Loucy (cell line): ENCODE data around the gene CLSTN1.

Source experiments
- H2AFZ ChIP-seq: fragments of 200-600 bp; sonication (generic); 2 replicates; pipeline ENCODE4 v1.6.0; 2016; ENCODE audit warnings: antibody characterized with exemption, mild to moderate bottlenecking, low read length, moderate library complexity
- H3F3A ChIP-seq: fragments of 200-600 bp; 2 replicates; pipeline ENCODE4 v1.6.0; 2016; ENCODE audit warnings: antibody characterized with exemption, low read depth, mild to moderate bottlenecking
- H3K27me3 ChIP-seq: fragments of 200-600 bp; sonication (generic); 2 replicates; pipeline ENCODE4 v1.6.1; 2014; ENCODE audit warnings: low read length, mild to moderate bottlenecking; ENCODE audit not compliant: insufficient read depth, poor library complexity, severe bottlenecking
- H3K36me3 ChIP-seq: fragments of 200-600 bp; sonication (generic); 2 replicates; pipeline ENCODE4 v1.6.1; 2016; ENCODE audit warnings: low read length; ENCODE audit not compliant: insufficient read depth
- H3K4me1 ChIP-seq: fragments of 200-600 bp; sonication (generic); 2 replicates; pipeline ENCODE4 v1.5.1; 2014; ENCODE audit warnings: low read length, mild to moderate bottlenecking; ENCODE audit not compliant: insufficient read depth, poor library complexity, severe bottlenecking
- H3K4me2 ChIP-seq: fragments of 200-600 bp; sonication (generic); 2 replicates; pipeline ENCODE4 v1.6.0; 2014; ENCODE audit warnings: antibody characterized with exemption, low read length, low read depth, mild to moderate bottlenecking; ENCODE audit not compliant: poor library complexity, severe bottlenecking
- H3K4me3 ChIP-seq: fragments of 200-600 bp; sonication (generic); 2 replicates; pipeline ENCODE4 v1.5.1; 2014; ENCODE audit warnings: low read length, mild to moderate bottlenecking, mixed read lengths; ENCODE audit not compliant: poor library complexity, severe bottlenecking
- H3K79me2 ChIP-seq: fragments of 200-600 bp; sonication (generic); 2 replicates; pipeline ENCODE4 v1.6.1; 2014; ENCODE audit warnings: low read length; ENCODE audit not compliant: insufficient read depth
- H3K9ac ChIP-seq: fragments of 200-600 bp; sonication (generic); 2 replicates; pipeline ENCODE4 v1.6.0; 2014; ENCODE audit warnings: mild to moderate bottlenecking, low read depth, low read length, moderate library complexity; ENCODE audit not compliant: poor library complexity, severe bottlenecking
- H3K9me2 ChIP-seq: fragments of 200-600 bp; sonication (generic); replicated peaks from 2 replicates; pipeline ENCODE4 v1.6.1; 2016; ENCODE audit warnings: low read depth, low read length, mixed read lengths
- H3K9me3 ChIP-seq: fragments of 200-600 bp; sonication (generic); 2 replicates; pipeline ENCODE4 v1.6.1; 2014; ENCODE audit warnings: mild to moderate bottlenecking, antibody characterized with exemption, low read length, low read depth; ENCODE audit not compliant: insufficient read depth
- H4K20me1 ChIP-seq: fragments of 200-600 bp; sonication (generic); 2 replicates; pipeline ENCODE4 v1.6.0; 2014; ENCODE audit warnings: antibody characterized with exemption, low read length, mild to moderate bottlenecking; ENCODE audit not compliant: insufficient read depth, poor library complexity, severe bottlenecking
- EZH2phosphoT487 ChIP-seq: fragments of 200-600 bp; IDR thresholded peaks from 2 replicates; pipeline ENCODE4 v1.6.1; 2018; ENCODE audit warnings: antibody characterized with exemption, mild to moderate bottlenecking, moderate library complexity, borderline replicate concordance
- TF ChIP-seq, protein P1 (sequence below): fragments of 200-600 bp; sonication (generic); conservative IDR thresholded peaks from 2 replicates; pipeline ENCODE4 v1.5.1; 2014; ENCODE audit warnings: mild to moderate bottlenecking, antibody characterized with exemption, low read length

CLSTN1 gene

DNA sequence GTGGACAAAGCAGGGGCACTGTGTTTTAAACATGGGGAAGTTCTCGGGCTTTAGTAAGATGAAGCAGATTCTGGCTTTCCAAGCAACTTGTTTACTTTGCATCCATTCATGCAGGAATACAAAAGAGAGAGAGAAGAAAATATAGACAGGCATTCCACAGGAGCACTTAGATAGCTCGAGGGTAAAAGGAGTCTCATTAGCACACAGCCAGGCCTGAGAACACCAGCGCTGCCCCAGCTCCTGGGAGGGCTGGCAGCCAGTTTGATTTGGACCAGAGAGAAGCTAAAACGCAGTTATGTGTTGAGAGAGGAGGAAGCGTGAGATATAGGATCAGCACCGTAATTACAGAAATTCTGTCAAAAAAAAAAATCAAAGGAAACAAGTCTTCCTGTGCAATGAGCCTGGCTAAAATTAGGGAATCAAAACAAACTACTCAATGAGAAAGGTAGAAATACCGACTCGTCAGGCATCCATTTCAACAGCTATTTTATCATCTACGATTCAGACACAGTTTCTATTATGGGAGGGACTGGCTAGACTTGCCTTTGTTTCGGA, 68.2 kb downstream of the CLSTN1 start:
- H2AFZ ChIP-seq, result no peak overlapping the region
- H3K9me3 ChIP-seq, result no peaks in the 10 kb centered on the region
- no peak overlapping the region for H3K4me3 ChIP-seq
- peaks cover 48% of the 10 kb centered on the region for H3K36me3 ChIP-seq
- no peak overlapping the region for H3K4me2 ChIP-seq
- H3K27me3 ChIP-seq, result no peaks in the 10 kb centered on the region
- no peaks in the 10 kb centered on the region for H3K4me1 ChIP-seq
- H4K20me1 ChIP-seq, result no peaks in the 10 kb centered on the region
- no peaks in the 10 kb centered on the region for H3K9me2 ChIP-seq
- no peak overlapping the region for H3K9ac ChIP-seq
- peaks cover 27% of the 10 kb centered on the region; the same call in 1 of the 2 replicates for H3K79me2 ChIP-seq
- TF ChIP-seq EZH2phosphoT487, result no peak
- TF ChIP-seq, protein P1, sequence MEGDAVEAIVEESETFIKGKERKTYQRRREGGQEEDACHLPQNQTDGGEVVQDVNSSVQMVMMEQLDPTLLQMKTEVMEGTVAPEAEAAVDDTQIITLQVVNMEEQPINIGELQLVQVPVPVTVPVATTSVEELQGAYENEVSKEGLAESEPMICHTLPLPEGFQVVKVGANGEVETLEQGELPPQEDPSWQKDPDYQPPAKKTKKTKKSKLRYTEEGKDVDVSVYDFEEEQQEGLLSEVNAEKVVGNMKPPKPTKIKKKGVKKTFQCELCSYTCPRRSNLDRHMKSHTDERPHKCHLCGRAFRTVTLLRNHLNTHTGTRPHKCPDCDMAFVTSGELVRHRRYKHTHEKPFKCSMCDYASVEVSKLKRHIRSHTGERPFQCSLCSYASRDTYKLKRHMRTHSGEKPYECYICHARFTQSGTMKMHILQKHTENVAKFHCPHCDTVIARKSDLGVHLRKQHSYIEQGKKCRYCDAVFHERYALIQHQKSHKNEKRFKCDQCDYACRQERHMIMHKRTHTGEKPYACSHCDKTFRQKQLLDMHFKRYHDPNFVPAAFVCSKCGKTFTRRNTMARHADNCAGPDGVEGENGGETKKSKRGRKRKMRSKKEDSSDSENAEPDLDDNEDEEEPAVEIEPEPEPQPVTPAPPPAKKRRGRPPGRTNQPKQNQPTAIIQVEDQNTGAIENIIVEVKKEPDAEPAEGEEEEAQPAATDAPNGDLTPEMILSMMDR, result no peak
- no peaks in the 10 kb centered on the region for H3F3A ChIP-seq

DNA sequence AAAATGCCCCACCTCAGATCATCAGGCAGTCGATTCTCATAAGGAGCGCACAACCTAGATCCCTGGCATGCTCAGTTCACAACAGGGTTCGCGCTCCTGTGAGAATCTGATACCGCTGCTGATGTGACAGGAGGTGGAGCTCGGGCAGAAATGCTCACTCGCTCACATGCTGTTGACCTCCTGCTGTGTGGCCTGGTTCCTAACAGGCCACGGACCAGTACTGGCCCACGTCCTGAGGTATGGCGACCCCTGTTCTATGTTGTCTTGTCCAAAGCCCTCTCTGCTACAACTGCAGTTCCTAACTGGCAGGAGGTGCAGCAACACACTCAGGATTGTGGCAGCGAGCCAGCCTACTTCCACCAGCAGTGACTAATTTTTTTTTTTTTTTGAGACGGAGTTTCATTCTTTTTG, 70.6 kb downstream of the CLSTN1 start:
- Histone ChIP-seq H3K36me3 (peaks cover 66% of the 10 kb centered on the region), H3F3A (no peaks in the 10 kb centered on the region), H4K20me1 (no peaks in the 10 kb centered on the region), H3K9ac (no peak overlapping the region), H3K9me3 (no peaks in the 10 kb centered on the region), H3K79me2 (peaks cover 18% of the 10 kb centered on the region; the same call in 1 of the 2 replicates), H3K4me2 (no peak overlapping the region), H2AFZ (no peak overlapping the region), H3K27me3 (no peaks in the 10 kb centered on the region), H3K4me3 (no peak overlapping the region), H3K4me1 (no peaks in the 10 kb centered on the region), H3K9me2 (no peaks in the 10 kb centered on the region)
- TF ChIP-seq EZH2phosphoT487, result no peak
- TF ChIP-seq, protein P1, result no peak

DNA sequence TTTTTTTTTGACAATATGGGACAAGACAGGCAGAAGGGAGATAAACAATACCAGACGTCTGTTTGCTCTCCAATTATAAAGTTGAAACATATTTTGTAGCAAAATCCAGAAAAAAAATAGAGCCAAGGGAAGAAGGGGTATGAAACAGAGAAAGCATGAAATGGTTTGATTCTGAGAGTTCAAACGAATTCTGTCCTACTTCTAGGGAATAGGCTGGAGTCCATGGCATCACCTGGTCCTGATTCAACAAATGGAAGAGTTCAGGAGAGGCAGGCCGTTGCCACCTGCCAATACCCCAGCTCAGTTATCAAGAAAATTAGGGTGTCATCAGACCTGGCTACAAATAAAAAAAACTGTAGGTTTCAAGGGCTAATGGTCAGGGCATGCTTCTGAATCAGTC, 71.8 kb downstream of the CLSTN1 start:
- Histone ChIP-seq H3K4me1 (no peaks in the 10 kb centered on the region), H3K36me3 (peaks cover 75% of the 10 kb centered on the region), H3K4me2 (no peak overlapping the region), H2AFZ (no peak overlapping the region), H3K9me3 (no peaks in the 10 kb centered on the region), H3K4me3 (no peak overlapping the region), H3F3A (no peaks in the 10 kb centered on the region), H3K9me2 (no peaks in the 10 kb centered on the region), H3K79me2 (0 out of 2 replicates have a peak, but pooled peaks cover 10% of the 10 kb centered on the region), H3K27me3 (no peaks in the 10 kb centered on the region), H3K9ac (no peak overlapping the region), H4K20me1 (no peaks in the 10 kb centered on the region)
- TF ChIP-seq EZH2phosphoT487, result no peak
- TF ChIP-seq, protein P1, result no peak
